Measurements from ENCODE around the gene SRSF8. TPM values are rescaled to one million over a fixed set of nuclear protein-coding genes. Genes with fewer than 3 reads are reported as not detected.
"Not testable (repeated sequence)": the region's sequence is repeated elsewhere in the genome, so short reads cannot be mapped to it uniquely, and the experiment has no call there.

The SRSF8 gene
- total RNA-seq, 2 experiments from 2014 or later: 23.7 to 26.5 TPM

DNA sequence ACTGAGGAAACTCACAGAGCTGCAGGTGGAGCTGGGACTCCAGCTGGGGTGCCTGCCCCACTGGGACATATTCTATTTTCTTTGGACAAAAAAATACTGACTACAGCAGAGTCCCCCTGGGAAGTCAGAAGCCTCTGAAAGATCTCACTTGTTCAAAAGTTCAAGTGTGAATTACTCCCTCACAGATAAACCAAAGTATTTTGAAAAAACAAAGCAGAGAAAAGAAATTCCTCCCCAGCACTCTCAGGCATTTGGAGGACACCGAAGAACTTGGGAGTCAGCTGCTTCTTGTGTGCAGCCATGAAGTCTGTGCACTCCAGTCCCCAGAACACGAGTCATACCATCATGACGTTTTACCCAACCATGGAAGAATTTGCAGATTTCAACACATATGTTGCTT is 17.6 kb upstream of the SRSF8 start, which contains the start of gene KDM4F:
TSS of gene KDM4F (plus strand) at position 301 of the 400 bp plus-strand sequence.
- DNase-seq; H3K9me3 Mint-ChIP-seq (ENCODE audit: low read depth); intact Hi-C loops (cut with DNase I, micrococcal nuclease); H3K27ac Mint-ChIP-seq; POLR2A ChIA-PET; H3K4me1 Mint-ChIP-seq; H3K36me3 Mint-ChIP-seq (ENCODE audit: low read depth); H3K4me3 Mint-ChIP-seq; CTCF ChIA-PET; ATAC-seq: not testable (repeated sequence)
- peaks cover 14% of the 10 kb centered on the region for H3K27me3 Mint-ChIP-seq

GRCh38 chr11:95050595-95051202 is 16.0 kb upstream of the SRSF8 start:
- POLR2A ChIA-PET: no interaction called here
- ATAC-seq (no peak), DNase-seq (no peak)
- no peak overlapping the region for H3K27ac Mint-ChIP-seq
- H3K9me3 Mint-ChIP-seq (ENCODE audit: low read depth): no peaks in the 10 kb centered on the region
- H3K36me3 Mint-ChIP-seq (ENCODE audit: low read depth): no peaks in the 10 kb centered on the region
- H3K4me1 Mint-ChIP-seq: no peaks in the 10 kb centered on the region
- intact Hi-C loops (cut with DNase I, micrococcal nuclease): no loop called here
- no peak overlapping the region for H3K4me3 Mint-ChIP-seq
- CTCF ChIA-PET: interaction anchor here (0.5 kb wide), 1 partner anchor 83 kb away, joined by 3 read pairs; no protein-coding TSS in a partner anchor
- peaks cover 8% of the 10 kb centered on the region for H3K27me3 Mint-ChIP-seq

DNA sequence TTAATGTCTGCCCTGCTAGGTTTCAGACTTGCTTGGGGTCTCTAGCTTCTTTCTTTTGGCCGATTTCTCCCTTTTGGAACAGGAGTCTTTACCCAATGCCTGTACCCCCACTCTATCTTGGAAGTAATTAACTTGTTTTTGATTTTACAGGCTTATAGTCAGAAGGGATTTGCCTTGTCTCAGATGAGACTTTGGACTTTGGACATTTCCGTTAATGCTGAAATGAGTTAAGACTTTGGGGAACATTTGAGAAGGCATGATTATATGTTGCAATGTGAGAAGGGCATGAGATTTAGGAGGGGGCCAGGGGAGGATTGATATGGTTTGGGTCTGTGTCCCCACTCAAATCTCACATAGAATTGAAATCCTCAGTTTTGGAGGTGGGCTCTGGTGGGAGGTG is 12.4 kb upstream of the SRSF8 start:
- H3K9me3 Mint-ChIP-seq (ENCODE audit: low read depth): no peaks in the 10 kb centered on the region
- H3K36me3 Mint-ChIP-seq (ENCODE audit: low read depth): no peaks in the 10 kb centered on the region
- no peak for DNase-seq
- POLR2A ChIA-PET: no interaction called here
- ATAC-seq: no peak
- H3K27me3 Mint-ChIP-seq: peaks cover 15% of the 10 kb centered on the region
- H3K4me1 Mint-ChIP-seq: no peaks in the 10 kb centered on the region
- no peak overlapping the region for H3K27ac Mint-ChIP-seq
- CTCF ChIA-PET: no interaction called here
- intact Hi-C loops (cut with DNase I, micrococcal nuclease): no loop called here
- no peak overlapping the region for H3K4me3 Mint-ChIP-seq

DNA sequence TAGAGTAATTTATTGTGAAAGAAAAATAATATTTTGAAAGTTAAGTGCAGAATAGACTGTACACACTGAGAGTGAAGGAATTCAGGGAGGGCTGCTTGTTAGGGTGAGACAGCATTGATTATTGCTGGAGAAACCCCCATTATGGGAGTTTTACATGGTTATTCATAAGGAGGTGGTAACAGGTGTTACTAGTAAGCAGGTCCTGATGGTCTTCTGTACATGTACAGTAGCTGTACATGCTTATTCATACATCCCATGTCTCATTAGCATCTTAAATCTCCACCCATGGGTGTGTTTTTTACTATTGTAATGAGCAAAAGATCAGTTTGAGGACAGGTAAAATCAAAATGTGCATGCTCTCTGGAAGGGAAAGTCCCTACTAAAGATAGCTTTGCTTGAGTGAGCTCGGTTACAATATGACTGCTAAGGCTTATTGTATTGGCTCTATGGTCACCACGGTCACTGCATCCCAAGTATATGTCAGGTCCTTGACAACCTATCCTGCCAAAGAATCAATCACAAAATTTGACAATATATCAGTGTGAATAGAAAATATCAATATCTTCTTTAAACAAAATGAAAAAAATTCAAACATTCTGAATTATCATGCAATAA is 11.3 kb upstream of the SRSF8 start:
- DNase-seq (no peak), ATAC-seq (no peak)
- ChIA-PET CTCF (interaction anchor here (1.6 kb wide), 1 partner anchor 12 kb away, joined by 8 read pairs; the partner anchor contains the start of gene SRSF8), POLR2A (no interaction called here)
- Mint-ChIP-seq H3K9me3 (ENCODE audit: low read depth) (no peaks in the 10 kb centered on the region), H3K27ac (no peak overlapping the region), H3K36me3 (ENCODE audit: low read depth) (no peaks in the 10 kb centered on the region), H3K4me3 (no peak overlapping the region), H3K4me1 (no peaks in the 10 kb centered on the region), H3K27me3 (peaks cover 20% of the 10 kb centered on the region)
- intact Hi-C loops (cut with DNase I, micrococcal nuclease): no loop called here

GRCh38 chr11:95057959-95058358 is 8.8 kb upstream of the SRSF8 start:
- no peaks in the 10 kb centered on the region for H3K4me1 Mint-ChIP-seq
- H3K9me3 Mint-ChIP-seq (ENCODE audit: low read depth): no peaks in the 10 kb centered on the region
- ATAC-seq (no peak), DNase-seq (no peak)
- H3K36me3 Mint-ChIP-seq (ENCODE audit: low read depth): no peaks in the 10 kb centered on the region
- H3K4me3 Mint-ChIP-seq: no peak overlapping the region
- intact Hi-C loops (cut with DNase I, micrococcal nuclease): no loop called here
- no peak overlapping the region for H3K27ac Mint-ChIP-seq
- POLR2A ChIA-PET: no interaction called here
- CTCF ChIA-PET: no interaction called here
- peaks cover 20% of the 10 kb centered on the region for H3K27me3 Mint-ChIP-seq

DNA sequence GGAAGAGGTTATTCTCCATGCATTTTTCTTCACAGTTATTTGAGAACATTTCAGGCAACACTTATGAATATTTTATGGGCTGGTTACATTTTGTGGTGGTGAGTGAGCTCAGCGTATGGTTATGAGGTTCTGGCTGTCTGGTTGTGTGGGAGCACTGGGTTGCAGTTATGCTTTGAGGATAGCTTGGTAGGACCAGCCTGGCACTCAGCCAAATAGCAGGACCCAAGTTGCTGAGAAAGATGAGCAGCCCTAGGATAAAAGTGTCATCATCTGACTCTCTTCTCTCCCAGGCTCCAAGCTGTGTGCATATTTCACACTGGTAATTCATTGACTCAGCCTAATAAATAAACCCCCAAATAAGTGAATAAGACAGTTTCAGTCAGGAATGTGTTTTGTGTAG is 8.1 kb upstream of the SRSF8 start:
- ATAC-seq (no peak), DNase-seq (no peak)
- Mint-ChIP-seq H3K27ac (no peak overlapping the region), H3K4me1 (no peaks in the 10 kb centered on the region), H3K36me3 (ENCODE audit: low read depth) (no peaks in the 10 kb centered on the region), H3K4me3 (no peak overlapping the region), H3K27me3 (peaks cover 18% of the 10 kb centered on the region), H3K9me3 (ENCODE audit: low read depth) (no peaks in the 10 kb centered on the region)
- ChIA-PET CTCF (no interaction called here), POLR2A (no interaction called here)
- intact Hi-C loops (cut with DNase I, micrococcal nuclease): no loop called here

- H3K27ac Mint-ChIP-seq: no peak overlapping the region
- ATAC-seq (no peak), DNase-seq (no peak)
- no peak overlapping the region for H3K4me3 Mint-ChIP-seq
- H3K4me1 Mint-ChIP-seq: no peaks in the 10 kb centered on the region
- no peaks in the 10 kb centered on the region for H3K36me3 Mint-ChIP-seq (ENCODE audit: low read depth)
- POLR2A ChIA-PET: no interaction called here
- H3K9me3 Mint-ChIP-seq (ENCODE audit: low read depth): no peaks in the 10 kb centered on the region
- intact Hi-C loops (cut with DNase I, micrococcal nuclease): no loop called here
- H3K27me3 Mint-ChIP-seq: peaks cover 18% of the 10 kb centered on the region
- CTCF ChIA-PET: no interaction called here
These were observed 7.7 kb upstream of the SRSF8 start for GRCh38 chr11:95059046-95059445.

DNA sequence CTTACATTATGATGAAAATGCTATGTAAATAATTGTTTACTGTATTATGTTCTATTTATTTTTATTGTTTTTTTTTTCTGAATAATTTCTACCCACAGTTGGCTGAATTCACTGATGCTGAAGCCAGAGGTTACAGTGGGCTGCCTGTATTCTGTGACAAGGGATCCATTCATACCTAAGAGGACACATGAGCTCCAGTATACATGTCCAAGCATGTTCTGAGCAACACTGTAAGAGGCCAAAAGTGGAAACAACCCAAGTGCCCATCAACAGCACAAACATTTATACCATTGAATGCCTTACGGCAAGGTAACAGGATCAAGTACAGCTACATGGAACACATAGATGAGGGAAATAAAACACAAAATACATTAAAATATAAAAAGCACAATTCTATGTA is 1.4 kb upstream of the SRSF8 start:
- Mint-ChIP-seq H3K27ac (no peak overlapping the region), H3K4me3 (no peak overlapping the region), H3K36me3 (ENCODE audit: low read depth) (peaks cover 7% of the 10 kb centered on the region), H3K4me1 (peaks cover 15% of the 10 kb centered on the region), H3K27me3 (peaks cover 5% of the 10 kb centered on the region), H3K9me3 (ENCODE audit: low read depth) (no peaks in the 10 kb centered on the region)
- POLR2A ChIA-PET: no interaction called here
- intact Hi-C loops (cut with DNase I, micrococcal nuclease): loop anchor here (5.0 to 10.0 kb wide), 7 partner anchors 72 to 1322 kb away; partner anchors contain the start of genes CCDC82 (in 1 of the 2), FAM76B (in 1 of the 2) and MED17 (in 1 of the 2)
- CTCF ChIA-PET: interaction anchor here (1.1 kb wide), 2 partner anchors 24 to 87 kb away, joined by 3 to 4 read pairs; no protein-coding TSS in a partner anchor
- no peak for ATAC-seq
- DNase-seq: no peak

GRCh38 chr11:95067039-95067840 is 521 bp downstream of the SRSF8 start:
- ATAC-seq (peak; percentile 68), DNase-seq (peak; percentile 87)
- peaks cover 2% of the 10 kb centered on the region for H3K27me3 Mint-ChIP-seq
- H3K27ac Mint-ChIP-seq: peak overlapping the region; percentile 92
- H3K36me3 Mint-ChIP-seq (ENCODE audit: low read depth): peaks cover 14% of the 10 kb centered on the region
- POLR2A ChIA-PET: interaction anchor here (0.7 to 1.9 kb wide), 5 partner anchors 17 to 94 kb away, joined by 3 to 9 read pairs (median 4); partner anchors contain the start of genes CWC15, ENDOD1 and KDM4D
- H3K4me1 Mint-ChIP-seq: peaks cover 25% of the 10 kb centered on the region
- H3K9me3 Mint-ChIP-seq (ENCODE audit: low read depth): no peaks in the 10 kb centered on the region
- intact Hi-C loops (cut with DNase I, micrococcal nuclease): loop anchor here (5.0 to 10.0 kb wide), 7 partner anchors 70 to 1320 kb away; partner anchors contain the start of genes CCDC82 (in 1 of the 2), FAM76B (in 1 of the 2) and MED17 (in 1 of the 2)
- CTCF ChIA-PET: interaction anchor here (0.6 to 7.5 kb wide), 26 partner anchors 11 to 1510 kb away, joined by 3 to 125 read pairs (median 4); partner anchors contain the start of genes CWC15, ENDOD1, FAM76B and KDM4D
- peak overlapping the region; percentile 97 for H3K4me3 Mint-ChIP-seq

DNA sequence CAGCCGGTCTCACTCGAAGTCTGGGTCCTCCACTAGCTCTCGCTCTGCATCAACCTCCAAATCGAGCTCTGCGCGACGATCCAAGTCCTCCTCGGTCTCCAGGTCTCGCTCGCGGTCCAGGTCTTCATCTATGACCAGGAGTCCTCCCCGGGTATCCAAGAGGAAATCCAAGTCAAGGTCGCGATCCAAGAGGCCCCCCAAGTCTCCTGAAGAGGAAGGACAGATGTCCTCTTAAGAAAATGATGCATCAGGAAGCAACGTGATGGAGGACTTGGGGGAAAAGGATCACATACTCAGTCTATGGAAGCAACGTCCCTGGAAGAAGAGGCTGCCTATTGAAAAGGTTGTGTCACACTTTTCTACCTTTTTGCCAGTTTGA is 1.1 kb downstream of the SRSF8 start:
- intact Hi-C loops (cut with DNase I, micrococcal nuclease): loop anchor here (1.0 to 10.0 kb wide), 14 partner anchors 21 to 1319 kb away; partner anchors contain the start of genes CWC15 (in 2 of the 2), FAM76B (in 2 of the 2), KDM4D (in 2 of the 2) and CCDC82 (in 1 of the 2)
- Mint-ChIP-seq H3K4me1 (peaks cover 29% of the 10 kb centered on the region), H3K27ac (peak overlapping the region; percentile 92), H3K27me3 (peaks cover 2% of the 10 kb centered on the region), H3K36me3 (ENCODE audit: low read depth) (peaks cover 14% of the 10 kb centered on the region), H3K4me3 (peak overlapping the region; percentile 97), H3K9me3 (ENCODE audit: low read depth) (no peaks in the 10 kb centered on the region)
- CTCF ChIA-PET: interaction anchor here (0.6 to 7.5 kb wide), 20 partner anchors 11 to 1509 kb away, joined by 3 to 125 read pairs (median 6); partner anchors contain the start of genes CWC15, ENDOD1, FAM76B and KDM4D
- POLR2A ChIA-PET: interaction anchor here (0.7 to 1.9 kb wide), 5 partner anchors 17 to 94 kb away, joined by 3 to 9 read pairs (median 4); partner anchors contain the start of genes CWC15, ENDOD1 and KDM4D
- DNase-seq (no peak), ATAC-seq (no peak)

- intact Hi-C loops (cut with DNase I, micrococcal nuclease): loop anchor here (1.0 to 10.0 kb wide), 14 partner anchors 21 to 1319 kb away; partner anchors contain the start of genes CWC15 (in 2 of the 2), FAM76B (in 2 of the 2), KDM4D (in 2 of the 2) and CCDC82 (in 1 of the 2)
- ATAC-seq (peak; percentile 80), DNase-seq (peak; percentile 84)
- Mint-ChIP-seq H3K4me1 (peaks cover 33% of the 10 kb centered on the region), H3K36me3 (ENCODE audit: low read depth) (peaks cover 14% of the 10 kb centered on the region), H3K9me3 (ENCODE audit: low read depth) (no peaks in the 10 kb centered on the region), H3K4me3 (peak overlapping the region; percentile 97), H3K27me3 (no peaks in the 10 kb centered on the region), H3K27ac (peak overlapping the region; percentile 92)
- ChIA-PET POLR2A (interaction anchor here (0.6 to 1.9 kb wide), 3 partner anchors 12 to 772 kb away, joined by 3 to 4 read pairs (median 4); no protein-coding TSS in a partner anchor), CTCF (interaction anchor here (0.6 to 7.5 kb wide), 18 partner anchors 10 to 926 kb away, joined by 3 to 125 read pairs (median 5); partner anchors contain the start of genes CWC15, ENDOD1, FAM76B and KDM4D)
These were observed 1.8 kb downstream of the SRSF8 start for GRCh38 chr11:95068549-95068948.

All from activated CD4-positive, alpha-beta T cell treated with anti-CD3 and anti-CD28 coated beads for 36 hours (primary cell).